Measurements from ENCODE around the gene WASHC3.
"Not testable (repeated sequence)": the region's sequence is repeated elsewhere in the genome, so short reads cannot be mapped to it uniquely, and the experiment has no call there.

Gene WASHC3

DNA sequence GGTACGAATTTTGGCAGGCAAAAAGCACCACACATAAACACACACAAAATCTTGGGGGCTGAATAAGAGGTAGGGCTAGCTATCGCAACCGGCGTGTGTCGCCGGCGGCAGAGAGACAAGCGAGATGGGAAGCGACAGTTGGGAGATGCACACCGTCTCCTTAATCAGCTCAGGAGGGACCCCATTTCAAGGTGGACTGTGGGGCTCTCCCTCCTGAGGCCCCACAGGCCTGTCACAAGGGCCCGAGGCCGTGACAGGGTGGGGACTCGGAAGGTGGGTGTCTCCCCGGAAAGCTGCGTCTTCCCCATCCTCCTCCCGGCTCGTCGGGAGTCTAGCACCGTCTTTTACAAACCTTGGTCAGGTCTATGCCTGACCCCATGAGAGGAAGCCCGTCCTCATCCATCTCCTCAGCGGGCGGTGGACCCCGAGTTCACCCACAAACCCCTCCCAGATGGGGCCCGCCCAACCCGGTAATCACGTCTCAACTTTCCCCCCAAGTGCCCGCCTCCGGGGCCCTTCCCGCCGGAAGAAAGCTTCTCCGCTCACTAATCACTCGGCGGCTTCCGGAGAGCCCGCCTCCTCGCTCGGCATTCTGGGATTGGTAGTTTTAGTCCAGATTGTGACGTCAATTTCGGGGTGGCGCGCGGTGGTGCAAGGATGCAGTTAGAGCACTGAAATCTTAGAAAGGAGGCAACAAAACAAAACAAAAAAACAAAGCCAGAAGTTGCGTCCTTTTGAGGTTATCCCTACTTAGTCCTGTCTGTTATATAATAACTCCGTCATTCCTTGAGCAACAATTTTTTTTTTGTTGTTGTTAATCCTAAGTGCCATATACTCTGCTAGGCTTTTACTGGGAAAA is at the start of gene WASHC3:
WASHC3 (minus strand) TSS at position 432 of the 859 bp plus-strand sequence; CDS start at position 403, 29 bp downstream.
- Histone ChIP-seq H3K27ac (ENCODE audit: low read length) (no peak within 1 kb of the TSS), H3K4me3 (ENCODE audit: low read length) (peak within 1 kb of the TSS; percentile 88), H3K9ac (ENCODE audit: low read depth, low read length) (peak within 1 kb of the TSS; percentile 71; the same call in 1 of the 2 replicates), H3K27me3 (ENCODE audit: insufficient read depth, low read length) (no peaks in the 10 kb centered on the region), H3K9me3 (ENCODE audit: insufficient read depth, low read depth, low read length) (no peaks in the 10 kb centered on the region), H3K4me1 (ENCODE audit: insufficient read depth, low read length) (no peaks in the 10 kb centered on the region), H3K36me3 (ENCODE audit: insufficient read depth, low read depth, low read length) (no peaks in the 10 kb centered on the region)

DNA sequence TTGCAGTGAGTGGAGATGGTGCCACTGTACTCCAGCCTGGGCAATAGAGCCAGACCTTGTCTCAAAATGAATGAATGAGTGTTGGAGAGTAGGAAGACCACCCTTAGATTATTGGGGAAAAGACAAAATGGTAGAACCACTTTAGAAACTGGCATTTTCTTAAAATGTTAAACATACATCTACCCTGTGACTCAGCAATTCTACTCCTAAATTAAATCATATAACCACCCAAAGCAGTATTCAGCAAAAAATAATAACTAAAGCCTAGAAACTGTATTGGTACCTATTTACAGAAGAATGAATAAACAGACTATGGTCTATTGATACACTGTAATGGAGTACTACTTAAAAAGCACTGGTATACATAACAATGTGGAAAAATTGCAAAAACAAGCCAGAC is 49.0 kb upstream of the WASHC3 start:
- Histone ChIP-seq H3K27ac (ENCODE audit: low read length) (no peak overlapping the region), H3K9me3 (ENCODE audit: insufficient read depth, low read depth, low read length) (peaks cover 13% of the 10 kb centered on the region; the same call in 1 of the 2 replicates), H3K4me3 (ENCODE audit: low read length) (no peak overlapping the region), H3K4me1 (ENCODE audit: insufficient read depth, low read length) (peaks cover 17% of the 10 kb centered on the region; the same call in 1 of the 2 replicates), H3K9ac (ENCODE audit: low read depth, low read length) (no peak overlapping the region), H3K27me3 (ENCODE audit: insufficient read depth, low read length) (no peaks in the 10 kb centered on the region), H3K36me3 (ENCODE audit: insufficient read depth, low read depth, low read length) (peaks cover 70% of the 10 kb centered on the region)

DNA sequence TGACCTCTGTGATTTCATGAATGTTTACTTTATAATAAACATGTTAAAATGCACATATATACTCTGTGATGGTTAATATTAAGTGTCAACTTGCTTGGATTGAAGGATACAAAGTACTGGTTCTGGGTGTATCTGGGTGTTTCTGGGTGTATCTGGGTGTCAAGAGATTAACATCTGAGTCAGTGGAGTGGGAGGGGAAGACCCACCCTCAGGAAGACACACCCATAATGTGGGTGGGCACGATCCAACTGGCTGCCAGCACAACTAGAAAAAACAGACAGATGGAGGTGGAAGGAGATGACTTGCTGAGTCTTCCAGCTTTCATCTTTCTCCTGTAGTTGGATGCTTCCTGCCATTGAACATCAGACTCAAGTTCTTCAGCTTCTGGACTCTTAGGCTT is 46.2 kb upstream of the WASHC3 start:
- Histone ChIP-seq H3K36me3 (ENCODE audit: insufficient read depth, low read depth, low read length) (peaks cover 89% of the 10 kb centered on the region), H3K4me3 (ENCODE audit: low read length) (no peak overlapping the region), H3K27me3 (ENCODE audit: insufficient read depth, low read length) (no peaks in the 10 kb centered on the region), H3K9me3 (ENCODE audit: insufficient read depth, low read depth, low read length) (peaks cover 13% of the 10 kb centered on the region; the same call in 1 of the 2 replicates), H3K9ac (ENCODE audit: low read depth, low read length) (no peak overlapping the region), H3K27ac (ENCODE audit: low read length) (no peak overlapping the region), H3K4me1 (ENCODE audit: insufficient read depth, low read length) (peaks cover 6% of the 10 kb centered on the region; the same call in 1 of the 2 replicates)

- no peaks in the 10 kb centered on the region for H3K27me3 ChIP-seq (ENCODE audit: insufficient read depth, low read length)
Observed at GRCh38 chr12:102106905-102107304, 45.1 kb upstream of the WASHC3 start.

GRCh38 chr12:102096855-102097254 is 35.1 kb upstream of the WASHC3 start:
- Histone ChIP-seq H3K36me3 (ENCODE audit: insufficient read depth, low read depth, low read length) (peaks cover 59% of the 10 kb centered on the region), H3K9ac (ENCODE audit: low read depth, low read length) (no peak overlapping the region), H3K9me3 (ENCODE audit: insufficient read depth, low read depth, low read length) (no peaks in the 10 kb centered on the region), H3K4me3 (ENCODE audit: low read length) (no peak overlapping the region), H3K27ac (ENCODE audit: low read length) (no peak overlapping the region), H3K27me3 (ENCODE audit: insufficient read depth, low read length) (no peaks in the 10 kb centered on the region), H3K4me1 (ENCODE audit: insufficient read depth, low read length) (no peaks in the 10 kb centered on the region)

More at GRCh38 chr12:102106905-102107304, 45.1 kb upstream of the WASHC3 start:
- H3K4me1 ChIP-seq (ENCODE audit: insufficient read depth, low read length) = no peaks in the 10 kb centered on the region
- no peak overlapping the region for H3K4me3 ChIP-seq (ENCODE audit: low read length)
- H3K27ac ChIP-seq (ENCODE audit: low read length) = no peak overlapping the region
- H3K36me3 ChIP-seq (ENCODE audit: insufficient read depth, low read depth, low read length) = peaks cover 92% of the 10 kb centered on the region
- peaks cover 13% of the 10 kb centered on the region; the same call in 1 of the 2 replicates for H3K9me3 ChIP-seq (ENCODE audit: insufficient read depth, low read depth, low read length)
- H3K9ac ChIP-seq (ENCODE audit: low read depth, low read length) = no peak overlapping the region

DNA sequence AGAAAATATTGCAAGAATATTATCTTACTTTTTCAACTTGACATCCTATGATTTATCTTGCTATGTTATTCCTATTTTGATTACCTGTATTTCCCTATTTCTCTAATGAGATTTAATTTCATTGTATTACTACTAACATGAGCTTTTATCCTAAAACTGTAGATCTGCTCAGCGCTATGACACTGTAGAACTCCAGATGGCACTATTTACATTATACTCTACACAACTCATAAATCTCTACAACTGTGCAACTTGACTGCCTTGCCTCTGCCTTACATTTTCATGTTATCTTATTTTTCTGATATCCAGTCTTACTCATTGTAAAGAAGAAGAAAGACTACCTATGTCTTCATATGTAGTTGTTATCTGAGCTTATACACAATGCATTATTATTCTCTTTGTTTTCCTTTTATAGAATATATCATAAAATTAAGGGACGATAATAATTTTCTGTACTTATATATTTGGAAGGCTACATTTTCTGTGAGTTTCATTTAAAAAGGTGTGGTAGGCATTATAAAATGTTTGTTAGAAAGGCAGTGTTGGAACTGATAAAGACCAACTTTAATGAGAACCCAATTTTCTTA is 34.0 kb upstream of the WASHC3 start:
- no peak overlapping the region for H3K9ac ChIP-seq (ENCODE audit: low read depth, low read length)
- no peaks in the 10 kb centered on the region for H3K4me1 ChIP-seq (ENCODE audit: insufficient read depth, low read length)
- H3K27me3 ChIP-seq (ENCODE audit: insufficient read depth, low read length) = no peaks in the 10 kb centered on the region
- no peak overlapping the region for H3K27ac ChIP-seq (ENCODE audit: low read length)
- no peak overlapping the region for H3K4me3 ChIP-seq (ENCODE audit: low read length)
- H3K36me3 ChIP-seq (ENCODE audit: insufficient read depth, low read depth, low read length) = peaks cover 60% of the 10 kb centered on the region
- H3K9me3 ChIP-seq (ENCODE audit: insufficient read depth, low read depth, low read length) = peaks cover 3% of the 10 kb centered on the region; the same call in 1 of the 2 replicates

GRCh38 chr12:102093319-102093718 is 31.5 kb upstream of the WASHC3 start:
- H3K36me3 ChIP-seq (ENCODE audit: insufficient read depth, low read depth, low read length) = peaks cover 48% of the 10 kb centered on the region
- no peak overlapping the region for H3K27ac ChIP-seq (ENCODE audit: low read length)
- H3K4me3 ChIP-seq (ENCODE audit: low read length) = no peak overlapping the region

GRCh38 chr12:102089228-102089835 is 27.5 kb upstream of the WASHC3 start:
- not testable (repeated sequence) for H3K4me3 ChIP-seq (ENCODE audit: low read length); H3K27ac ChIP-seq (ENCODE audit: low read length); H3K9ac ChIP-seq (ENCODE audit: low read depth, low read length); H3K27me3 ChIP-seq (ENCODE audit: insufficient read depth, low read length); H3K4me1 ChIP-seq (ENCODE audit: insufficient read depth, low read length)
- H3K9me3 ChIP-seq (ENCODE audit: insufficient read depth, low read depth, low read length) = peaks cover 14% of the 10 kb centered on the region
- H3K36me3 ChIP-seq (ENCODE audit: insufficient read depth, low read depth, low read length) = peaks cover 30% of the 10 kb centered on the region

More at GRCh38 chr12:102093319-102093718, 31.5 kb upstream of the WASHC3 start:
- Histone ChIP-seq H3K27me3 (ENCODE audit: insufficient read depth, low read length) (no peaks in the 10 kb centered on the region), H3K9me3 (ENCODE audit: insufficient read depth, low read depth, low read length) (peaks cover 14% of the 10 kb centered on the region), H3K9ac (ENCODE audit: low read depth, low read length) (no peak overlapping the region), H3K4me1 (ENCODE audit: insufficient read depth, low read length) (no peaks in the 10 kb centered on the region)

GRCh38 chr12:102080842-102081241 is 19.1 kb upstream of the WASHC3 start:
- H3K36me3 ChIP-seq (ENCODE audit: insufficient read depth, low read depth, low read length) = peaks cover 78% of the 10 kb centered on the region
- H3K9me3 ChIP-seq (ENCODE audit: insufficient read depth, low read depth, low read length) = no peaks in the 10 kb centered on the region
- H3K9ac ChIP-seq (ENCODE audit: low read depth, low read length) = no peak overlapping the region
- no peak overlapping the region for H3K27ac ChIP-seq (ENCODE audit: low read length)
- H3K27me3 ChIP-seq (ENCODE audit: insufficient read depth, low read length) = no peaks in the 10 kb centered on the region
- no peaks in the 10 kb centered on the region for H3K4me1 ChIP-seq (ENCODE audit: insufficient read depth, low read length)
- no peak overlapping the region for H3K4me3 ChIP-seq (ENCODE audit: low read length)

DNA sequence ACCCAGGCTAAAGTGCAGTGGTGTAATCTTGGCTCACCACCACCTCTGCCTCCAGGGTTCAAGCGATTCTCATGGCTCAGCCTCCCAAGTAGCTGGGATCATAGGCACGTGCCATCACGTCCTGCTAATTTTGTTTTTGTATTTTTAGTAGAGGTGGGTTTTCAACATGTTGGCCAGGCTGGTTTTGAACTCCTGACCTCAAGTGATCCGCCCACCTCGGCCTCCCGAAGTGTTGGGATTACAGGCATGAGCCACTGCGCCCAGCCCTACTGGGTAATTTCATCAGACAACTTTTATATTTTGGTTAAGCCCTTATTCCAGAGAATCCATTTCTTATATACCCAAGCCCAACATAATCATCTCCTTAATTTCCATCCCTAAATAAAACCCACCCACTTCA is 10.3 kb upstream of the WASHC3 start:
- not testable (repeated sequence) for H3K27ac ChIP-seq (ENCODE audit: low read length); H3K4me1 ChIP-seq (ENCODE audit: insufficient read depth, low read length); H3K4me3 ChIP-seq (ENCODE audit: low read length); H3K9me3 ChIP-seq (ENCODE audit: insufficient read depth, low read depth, low read length); H3K27me3 ChIP-seq (ENCODE audit: insufficient read depth, low read length); H3K9ac ChIP-seq (ENCODE audit: low read depth, low read length)
- peaks cover 32% of the 10 kb centered on the region for H3K36me3 ChIP-seq (ENCODE audit: insufficient read depth, low read depth, low read length)

GRCh38 chr12:102069707-102070106 is 7.9 kb upstream of the WASHC3 start:
- Histone ChIP-seq H3K27ac (ENCODE audit: low read length) (no peak overlapping the region), H3K4me1 (ENCODE audit: insufficient read depth, low read length) (no peaks in the 10 kb centered on the region), H3K27me3 (ENCODE audit: insufficient read depth, low read length) (no peaks in the 10 kb centered on the region), H3K9ac (ENCODE audit: low read depth, low read length) (no peak overlapping the region), H3K4me3 (ENCODE audit: low read length) (no peak overlapping the region), H3K9me3 (ENCODE audit: insufficient read depth, low read depth, low read length) (no peaks in the 10 kb centered on the region), H3K36me3 (ENCODE audit: insufficient read depth, low read depth, low read length) (peaks cover 9% of the 10 kb centered on the region; the same call in 1 of the 2 replicates)
